ENCODE results near the gene DOCK11. TPM values are rescaled to one million over a fixed set of nuclear protein-coding genes. Genes with fewer than 3 reads are reported as not detected.

DOCK11 gene
- total RNA-seq, 1 experiment from 2014 or later: 3.0 TPM

- no peaks in the 10 kb centered on the region for H3K27me3 ChIP-seq (ENCODE audit: low read length)
- no peaks in the 10 kb centered on the region for H3K9me3 ChIP-seq (ENCODE audit: low read length)
- peak; percentile 9 for ATAC-seq
- H3K36me3 ChIP-seq (ENCODE audit: low read depth, low read length): no peaks in the 10 kb centered on the region
- BruUV-seq (replicated peaks): no TSS peak
- H3K79me2 ChIP-seq (ENCODE audit: low read length): peaks cover 44% of the 10 kb centered on the region
- peak overlapping the region; percentile 76 for H2AFZ ChIP-seq (ENCODE audit: low read length)
- peak; percentile 11 for DNase-seq
- H3K4me2 ChIP-seq (ENCODE audit: low read length): peak overlapping the region; percentile 95
- TF ChIP-seq EZH2phosphoT487 (IDR thresholded peaks at IDR 0.05; ENCODE audit: borderline replicate concordance, low read length) (no peak), CTCF (conservative IDR thresholded peaks at IDR 0.05; ENCODE audit: low read depth, low read length) (no peak), EZH2 (IDR thresholded peaks at IDR 0.05; ENCODE audit: low read length, unreplicated experiment) (no peak)
- POLR2A ChIA-PET (ENCODE audit: unreplicated experiment): interaction anchor here (0.6 to 0.7 kb wide), 2 partner anchors 77 to 90 kb away, joined by 3 to 4 read pairs; no protein-coding TSS in a partner anchor
- peaks cover 66% of the 10 kb centered on the region for H3K4me1 ChIP-seq (ENCODE audit: insufficient read depth, low read length)
- peak overlapping the region; percentile 80 for H3K4me3 ChIP-seq (ENCODE audit: low read length)
- H3F3A ChIP-seq (ENCODE audit: low read length, unreplicated experiment): no peaks in the 10 kb centered on the region
- peak overlapping the region; percentile 91 for H3K9ac ChIP-seq (ENCODE audit: low read length)
- no peaks in the 10 kb centered on the region for H3K9me2 ChIP-seq (replicated peaks; ENCODE audit: low read length)
- peak overlapping the region; percentile 95 for H3K27ac ChIP-seq (ENCODE audit: low read length)
- H4K20me1 ChIP-seq (ENCODE audit: low read length): no peaks in the 10 kb centered on the region
- intact Hi-C loops (cut with micrococcal nuclease): loop anchor here (1.0 kb wide), 2 partner anchors 62 to 84 kb away; no protein-coding TSS in a partner anchor
- CTCF ChIA-PET: no interaction called here
Observed at GRCh38 chrX:118727686-118728339, 232.2 kb downstream of the DOCK11 start.

- Histone ChIP-seq H3K4me3 (ENCODE audit: low read length) (peak overlapping the region; percentile 80; the same call in 1 of the 2 replicates), H3K36me3 (ENCODE audit: low read depth, low read length) (no peaks in the 10 kb centered on the region), H3K9me3 (ENCODE audit: low read length) (no peaks in the 10 kb centered on the region), H3K9me2 (replicated peaks; ENCODE audit: low read length) (no peaks in the 10 kb centered on the region), H3K27me3 (ENCODE audit: low read length) (no peaks in the 10 kb centered on the region), H3K4me2 (ENCODE audit: low read length) (peak overlapping the region; percentile 95), H2AFZ (ENCODE audit: low read length) (no peak overlapping the region), H3F3A (ENCODE audit: low read length, unreplicated experiment) (no peaks in the 10 kb centered on the region), H3K9ac (ENCODE audit: low read length) (no peak overlapping the region), H3K79me2 (ENCODE audit: low read length) (peaks cover 58% of the 10 kb centered on the region), H3K27ac (ENCODE audit: low read length) (no peak overlapping the region), H4K20me1 (ENCODE audit: low read length) (no peaks in the 10 kb centered on the region), H3K4me1 (ENCODE audit: insufficient read depth, low read length) (peaks cover 56% of the 10 kb centered on the region)
- ChIA-PET POLR2A (ENCODE audit: unreplicated experiment) (interaction anchor here (0.7 kb wide), 1 partner anchor 381 kb away, joined by 4 read pairs; no protein-coding TSS in a partner anchor), CTCF (interaction anchor here (0.6 kb wide), 1 partner anchor 128 kb away, joined by 4 read pairs; no protein-coding TSS in a partner anchor)
- DNase-seq (no peak), ATAC-seq (no peak)
- no peak for TF ChIP-seq EZH2phosphoT487 (IDR thresholded peaks at IDR 0.05; ENCODE audit: borderline replicate concordance, low read length)
- TF ChIP-seq CTCF (conservative IDR thresholded peaks at IDR 0.05; ENCODE audit: low read depth, low read length): no peak
- TF ChIP-seq EZH2 (IDR thresholded peaks at IDR 0.05; ENCODE audit: low read length, unreplicated experiment): no peak
- no TSS peak for BruUV-seq (replicated peaks)
- intact Hi-C loops (cut with micrococcal nuclease): no loop called here
Observed at GRCh38 chrX:118729042-118729652, 233.5 kb downstream of the DOCK11 start.
